Rectal smooth muscle tissue (tissue), 1 donor: ENCODE measurements around the gene INF2.
"Not testable (repeated sequence)": the region's sequence is repeated elsewhere in the genome, so short reads cannot be mapped to it uniquely, and the experiment has no call there.

Experiments used
- H3K27ac ChIP-seq: one replicate; pipeline ENCODE4 v1.7.0; 2013; ENCODE audit warnings: low read depth, low read length, inconsistent platforms
- H3K27me3 ChIP-seq: one replicate; pipeline ENCODE4 v1.7.0; 2013; ENCODE audit warnings: low read length; ENCODE audit not compliant: control insufficient read depth, insufficient read depth
- H3K36me3 ChIP-seq: one replicate; pipeline ENCODE4 v1.7.0; 2013; ENCODE audit warnings: low read length; ENCODE audit not compliant: control insufficient read depth, insufficient read depth
- H3K4me1 ChIP-seq: one replicate; pipeline ENCODE4 v1.7.0; 2013; ENCODE audit warnings: low read length; ENCODE audit not compliant: control insufficient read depth, insufficient read depth
- H3K4me3 ChIP-seq: one replicate; pipeline ENCODE4 v1.7.0; 2013; ENCODE audit warnings: low read length
- H3K9ac ChIP-seq: one replicate; pipeline ENCODE4 v1.7.0; 2013; ENCODE audit warnings: low read length

Gene INF2

GRCh38 chr14:104746071-104746545 lies 56.7 kb downstream of the INF2 start:
- H3K4me1 ChIP-seq, result peaks cover 9% of the 10 kb centered on the region
- no peaks in the 10 kb centered on the region for H3K27me3 ChIP-seq
- no peak overlapping the region for H3K9ac ChIP-seq
- peak overlapping the region; percentile 46 for H3K27ac ChIP-seq
- no peaks in the 10 kb centered on the region for H3K36me3 ChIP-seq
- no peak overlapping the region for H3K4me3 ChIP-seq

DNA sequence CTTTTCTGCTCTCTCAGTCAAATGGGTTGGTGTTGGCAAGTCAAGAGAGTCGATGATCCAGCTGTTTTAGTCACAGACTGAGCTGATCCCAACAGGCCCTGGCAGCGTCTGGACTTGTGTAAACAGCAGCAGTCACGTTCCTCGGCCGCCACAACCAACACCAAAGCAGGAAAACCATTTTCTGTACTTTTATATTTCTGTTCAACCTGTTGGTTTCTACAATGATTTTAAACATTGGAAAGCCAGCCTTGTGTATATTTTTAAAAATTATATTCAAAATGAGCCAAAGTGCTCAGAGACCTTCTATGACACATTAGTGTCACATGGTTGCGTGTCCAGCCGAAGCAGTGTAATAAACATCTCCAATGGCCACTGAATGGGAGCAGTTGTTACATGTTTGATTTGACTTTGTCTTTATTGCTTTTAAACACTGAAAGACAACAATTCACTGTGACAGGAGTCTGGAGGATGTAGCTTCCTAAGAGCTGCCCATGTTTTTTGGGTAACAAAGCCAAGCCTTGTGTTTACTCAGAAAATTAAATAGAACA lies 57.6 kb downstream of the INF2 start:
- Histone ChIP-seq H3K27me3 (no peaks in the 10 kb centered on the region), H3K9ac (no peak overlapping the region), H3K36me3 (no peaks in the 10 kb centered on the region), H3K4me3 (no peak overlapping the region), H3K4me1 (peaks cover 11% of the 10 kb centered on the region), H3K27ac (no peak overlapping the region)

DNA sequence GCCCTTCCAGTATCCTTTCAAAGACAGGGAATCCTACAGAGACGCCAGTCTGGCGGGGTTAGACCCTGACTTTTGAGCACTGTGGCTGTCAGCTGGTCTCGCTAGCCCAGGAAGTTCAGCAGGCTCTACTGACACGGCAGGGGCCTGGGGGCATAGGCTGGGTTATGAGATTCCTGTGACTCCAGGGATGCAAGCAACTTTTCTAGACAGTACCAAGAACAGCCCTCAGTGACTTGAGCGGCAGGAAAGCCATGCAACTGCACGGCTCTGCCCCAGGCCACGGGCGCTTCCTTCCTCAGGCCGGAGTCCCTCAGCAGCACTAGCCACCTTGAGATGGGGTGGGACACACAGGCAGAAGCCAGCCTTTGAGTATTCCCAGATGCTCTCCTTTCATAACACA lies 58.5 kb downstream of the INF2 start:
- no peaks in the 10 kb centered on the region for H3K36me3 ChIP-seq
- no peaks in the 10 kb centered on the region for H3K27me3 ChIP-seq
- no peak overlapping the region for H3K9ac ChIP-seq
- H3K27ac ChIP-seq, result no peak overlapping the region
- peaks cover 14% of the 10 kb centered on the region for H3K4me1 ChIP-seq
- no peak overlapping the region for H3K4me3 ChIP-seq

- no peak overlapping the region for H3K27ac ChIP-seq
- no peaks in the 10 kb centered on the region for H3K36me3 ChIP-seq
- no peaks in the 10 kb centered on the region for H3K27me3 ChIP-seq
- peaks cover 18% of the 10 kb centered on the region for H3K4me1 ChIP-seq
- H3K9ac ChIP-seq, result no peak overlapping the region
- H3K4me3 ChIP-seq, result no peak overlapping the region
Measured at GRCh38 chr14:104749111-104749649, 59.8 kb downstream of the INF2 start.

- peaks cover 22% of the 10 kb centered on the region for H3K4me1 ChIP-seq
- no peaks in the 10 kb centered on the region for H3K27me3 ChIP-seq
- H3K4me3 ChIP-seq, result no peak overlapping the region
- H3K27ac ChIP-seq, result no peak overlapping the region
- no peaks in the 10 kb centered on the region for H3K36me3 ChIP-seq
- H3K9ac ChIP-seq, result no peak overlapping the region
Measured at GRCh38 chr14:104750056-104750752, 60.8 kb downstream of the INF2 start.

DNA sequence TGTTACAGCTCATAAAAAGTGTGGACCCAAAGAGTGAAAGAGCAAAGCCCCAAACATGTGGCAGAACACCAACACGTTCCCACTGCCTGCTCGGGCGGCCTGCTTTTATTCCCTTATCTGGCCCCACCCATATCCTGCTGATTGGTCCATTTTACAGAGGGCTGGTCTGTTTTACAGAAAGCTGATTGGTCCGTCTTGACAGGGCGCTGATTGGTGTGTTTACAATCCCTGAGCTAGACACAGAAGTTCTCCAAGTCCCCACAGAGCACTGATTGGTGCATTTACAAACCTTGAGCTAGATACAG lies 61.3 kb downstream of the INF2 start:
- H3K4me1 ChIP-seq, result peaks cover 22% of the 10 kb centered on the region
- H3K27ac ChIP-seq, H3K9ac ChIP-seq, H3K27me3 ChIP-seq, H3K36me3 ChIP-seq, H3K4me3 ChIP-seq: not testable (repeated sequence)

DNA sequence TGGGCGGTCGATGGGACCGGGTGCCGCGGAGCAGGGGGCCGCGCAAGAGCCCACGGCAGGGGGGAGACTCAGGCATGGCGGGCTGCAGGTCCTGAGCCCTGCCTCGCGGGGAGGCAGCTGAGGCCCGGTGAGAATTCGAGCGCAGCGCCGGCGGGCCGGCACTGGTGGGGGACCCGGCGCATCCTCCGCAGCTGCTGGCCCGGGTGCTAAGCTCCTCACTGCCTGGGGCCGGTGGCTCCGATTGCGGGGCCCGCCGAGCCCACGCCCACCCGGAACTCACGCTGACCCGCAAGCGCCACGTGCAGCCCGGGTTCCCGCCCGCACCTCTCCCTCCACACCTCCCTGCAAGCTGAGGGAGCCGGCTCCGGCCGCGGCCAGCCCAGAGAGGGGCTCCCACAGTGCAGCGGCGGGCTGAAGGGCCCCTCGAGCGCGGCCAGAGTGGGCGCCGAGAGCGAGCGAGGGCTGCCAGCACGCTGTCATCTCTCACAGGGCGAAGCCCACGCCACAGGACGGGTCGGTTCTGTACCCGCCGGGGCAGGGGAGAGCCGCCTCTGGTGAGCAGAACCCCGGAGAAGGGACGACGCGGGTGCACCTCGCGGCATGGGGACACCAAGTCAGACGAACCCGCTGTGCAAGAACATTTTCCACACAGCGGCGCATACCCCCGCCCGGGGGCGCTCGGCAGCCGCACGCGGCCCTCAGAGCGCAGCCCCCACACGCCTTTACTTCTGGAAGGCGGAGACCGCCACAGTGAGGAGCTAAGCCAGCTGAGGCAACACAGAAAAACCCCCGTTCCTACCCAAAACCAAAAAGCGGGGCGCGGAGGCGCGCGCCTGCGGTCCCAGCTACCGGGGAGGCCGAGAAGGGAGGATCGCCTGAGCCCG lies 62.4 kb downstream of the INF2 start:
- Histone ChIP-seq H3K4me1 (peaks cover 17% of the 10 kb centered on the region), H3K36me3 (peaks cover 9% of the 10 kb centered on the region), H3K27ac (peak overlapping the region; percentile 63), H3K4me3 (peak overlapping the region; percentile 72), H3K27me3 (no peaks in the 10 kb centered on the region), H3K9ac (peak overlapping the region; percentile 47)

DNA sequence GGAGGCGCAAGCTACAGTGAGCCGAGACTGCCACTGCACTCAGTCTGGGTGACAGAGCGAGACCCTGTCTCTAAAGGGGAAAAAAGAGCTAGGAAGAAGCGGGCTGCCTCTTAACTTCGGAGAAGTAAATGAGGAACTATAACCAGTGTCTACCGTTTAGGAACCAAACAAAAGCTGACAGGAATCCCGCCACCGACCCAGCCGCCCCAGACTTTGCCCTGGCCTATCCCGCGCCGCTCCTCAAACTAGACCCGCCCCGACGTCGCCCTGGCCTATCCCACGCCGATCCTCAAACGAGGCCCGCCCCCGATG lies 63.0 kb downstream of the INF2 start:
- peaks cover 16% of the 10 kb centered on the region for H3K4me1 ChIP-seq
- no peaks in the 10 kb centered on the region for H3K27me3 ChIP-seq

DNA sequence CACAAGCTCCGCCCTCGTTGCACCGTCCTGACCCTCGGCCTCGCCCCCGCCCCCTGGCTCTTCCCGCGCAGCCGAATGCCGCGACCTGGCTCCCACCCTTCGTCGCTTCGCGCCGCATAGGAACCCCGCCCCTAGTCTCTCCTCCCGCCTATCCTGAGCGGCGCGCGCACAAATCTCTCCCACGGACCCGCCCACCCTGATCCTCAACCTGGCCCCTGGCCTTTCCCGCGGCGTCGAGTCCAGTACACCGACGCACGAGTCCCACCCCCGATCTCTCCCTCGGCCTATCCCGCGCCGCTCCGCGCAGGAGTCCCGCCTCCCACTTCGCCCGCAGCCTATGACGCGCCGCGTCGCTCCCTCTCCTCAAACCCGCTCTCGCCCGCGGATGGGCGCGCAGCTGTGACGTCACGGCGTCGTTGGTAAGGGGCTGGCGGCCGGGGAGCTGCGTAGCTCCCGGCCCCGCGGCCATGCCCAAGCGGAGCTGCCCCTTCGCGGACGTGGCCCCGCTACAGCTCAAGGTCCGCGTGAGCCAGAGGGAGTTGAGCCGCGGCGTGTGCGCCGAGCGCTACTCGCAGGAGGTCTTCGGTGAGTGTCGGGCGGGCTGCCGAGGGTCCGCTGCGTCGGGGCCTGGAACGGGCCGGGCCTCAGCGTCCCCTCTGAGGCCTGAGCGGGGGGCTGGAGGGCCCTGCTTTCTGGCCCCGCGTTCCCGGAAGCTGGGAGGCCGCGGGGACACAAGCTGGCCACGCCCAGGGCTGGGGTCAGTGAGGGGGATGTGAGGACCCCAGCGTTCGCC lies 63.5 kb downstream of the INF2 start, which contains the start of gene SIVA1:
Gene SIVA1, plus strand, starts transcription at position 413 of the 793 bp plus-strand sequence. Its CDS starts 55 bp downstream, at position 468.
- Histone ChIP-seq H3K27ac (peak within 1 kb of the TSS; percentile 78), H3K9ac (peak within 1 kb of the TSS; percentile 66), H3K27me3 (no peaks in the 10 kb centered on the region), H3K4me1 (peaks cover 13% of the 10 kb centered on the region), H3K36me3 (peaks cover 14% of the 10 kb centered on the region), H3K4me3 (peak within 1 kb of the TSS; percentile 90)

More for the DNA sequence above, 63.0 kb downstream of the INF2 start:
- H3K4me3 ChIP-seq, result peak overlapping the region; percentile 72
- peak overlapping the region; percentile 63 for H3K27ac ChIP-seq
- H3K36me3 ChIP-seq, result peaks cover 9% of the 10 kb centered on the region
- H3K9ac ChIP-seq, result peak overlapping the region; percentile 47

DNA sequence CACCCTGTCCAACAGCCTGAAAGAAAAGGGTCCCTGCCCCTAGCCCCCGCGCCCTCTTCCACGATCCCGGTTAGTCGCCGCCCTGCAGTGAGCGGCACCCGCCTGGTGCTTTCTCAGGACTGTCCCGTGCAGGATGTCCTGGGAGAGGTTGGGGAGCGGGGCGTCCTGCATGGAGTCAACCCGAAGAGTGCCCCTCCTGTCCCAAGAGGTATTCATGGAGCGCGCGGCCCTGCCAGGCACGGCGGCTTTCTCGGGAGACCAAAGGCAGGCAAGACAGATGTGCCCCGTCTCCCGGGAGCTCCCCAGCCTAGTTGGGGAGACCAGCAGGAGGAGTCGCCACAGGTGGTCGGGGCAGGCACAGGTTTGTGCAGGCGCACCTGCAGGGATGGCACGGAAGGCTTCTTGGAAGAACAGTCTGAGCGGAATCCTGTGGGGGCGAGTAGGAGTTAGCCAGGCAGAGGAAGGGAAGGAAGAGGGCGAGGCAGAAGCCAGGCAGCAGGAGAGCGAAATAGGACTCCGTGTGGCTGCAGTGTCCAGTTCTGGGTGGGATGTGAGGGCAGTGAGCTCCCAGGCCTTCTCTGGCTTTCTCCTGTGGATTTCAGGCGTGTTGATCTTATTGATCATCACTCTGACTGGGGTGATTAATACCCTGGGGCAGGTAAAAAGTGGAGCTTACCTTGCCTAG lies 64.3 kb downstream of the INF2 start:
- Histone ChIP-seq H3K4me3 (peak overlapping the region; percentile 90), H3K27me3 (no peaks in the 10 kb centered on the region), H3K9ac (peak overlapping the region; percentile 66), H3K4me1 (peaks cover 13% of the 10 kb centered on the region), H3K27ac (peak overlapping the region; percentile 78), H3K36me3 (peaks cover 14% of the 10 kb centered on the region)

DNA sequence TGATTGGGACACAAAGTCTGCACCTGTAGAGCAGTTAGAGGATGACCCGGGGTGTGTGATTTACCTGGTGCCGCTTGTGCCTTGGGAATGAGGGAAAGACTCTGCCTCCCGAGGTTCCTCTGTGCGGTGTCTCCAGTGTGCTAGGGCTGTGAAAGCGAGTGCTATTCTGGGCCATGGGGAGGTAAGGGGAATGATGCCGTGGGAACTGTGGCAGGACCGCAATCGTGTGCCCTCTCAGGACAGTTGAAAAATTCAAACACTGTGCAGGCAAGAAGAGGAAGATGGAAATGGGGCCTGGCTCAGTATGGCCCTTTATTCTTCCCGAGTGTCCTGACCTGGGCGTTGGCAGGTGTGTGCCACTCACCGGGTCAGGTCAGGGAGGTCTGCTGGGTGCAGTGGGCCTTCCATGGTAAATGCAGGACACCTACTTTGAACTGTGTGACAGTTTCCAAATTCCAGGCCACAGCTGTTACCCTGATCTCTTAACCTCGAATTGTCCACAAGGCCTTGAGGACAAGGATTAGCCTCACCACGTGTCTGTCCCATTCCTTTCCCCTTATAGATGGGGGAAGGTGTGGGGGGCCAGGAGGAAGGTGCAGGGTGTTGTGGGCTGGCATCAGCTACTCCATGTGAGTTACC lies 64.9 kb downstream of the INF2 start:
- peak overlapping the region; percentile 90 for H3K4me3 ChIP-seq
- H3K36me3 ChIP-seq, result peaks cover 19% of the 10 kb centered on the region
- peaks cover 13% of the 10 kb centered on the region for H3K4me1 ChIP-seq
- H3K27me3 ChIP-seq, result no peaks in the 10 kb centered on the region
- H3K27ac ChIP-seq, result no peak overlapping the region
- peak overlapping the region; percentile 66 for H3K9ac ChIP-seq
